Measurements from ENCODE around the gene LRRC8C.

LRRC8C gene

DNA sequence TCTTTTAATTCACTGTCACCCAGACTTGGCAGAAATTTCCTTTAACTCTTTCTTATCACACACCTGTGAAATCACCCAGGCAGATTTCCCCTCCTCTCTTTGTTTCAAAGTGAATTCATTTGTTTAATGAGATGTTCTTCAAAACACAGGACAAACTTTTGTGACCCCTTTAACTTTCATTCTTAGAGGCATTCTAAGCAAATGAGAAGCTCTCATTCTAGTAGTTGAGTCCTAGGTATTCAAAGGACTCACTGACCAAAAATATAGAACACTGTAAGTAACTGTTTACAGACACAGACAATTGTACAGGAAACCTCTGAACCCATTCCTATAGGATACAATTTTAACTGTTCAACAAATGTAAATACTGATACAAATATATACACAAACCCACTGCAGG is 16.9 kb downstream of the LRRC8C start:
- peaks cover 12% of the 10 kb centered on the region for H3K9me3 Mint-ChIP-seq
- H3K4me3 Mint-ChIP-seq, result peak overlapping the region; percentile 12
- peaks cover 59% of the 10 kb centered on the region for H3K4me1 Mint-ChIP-seq
- H3K27ac Mint-ChIP-seq (ENCODE audit: low read depth), result peak overlapping the region; percentile 84
- DNase-seq (ENCODE audit: low spot score in 2 of 2) (no peak), ATAC-seq (replicated peaks; ENCODE audit: extremely low read depth, poor library complexity, severe bottlenecking) (no peak)
- no peaks in the 10 kb centered on the region for H3K27me3 Mint-ChIP-seq
- H3K36me3 Mint-ChIP-seq (ENCODE audit: insufficient read depth), result peaks cover 7% of the 10 kb centered on the region

DNA sequence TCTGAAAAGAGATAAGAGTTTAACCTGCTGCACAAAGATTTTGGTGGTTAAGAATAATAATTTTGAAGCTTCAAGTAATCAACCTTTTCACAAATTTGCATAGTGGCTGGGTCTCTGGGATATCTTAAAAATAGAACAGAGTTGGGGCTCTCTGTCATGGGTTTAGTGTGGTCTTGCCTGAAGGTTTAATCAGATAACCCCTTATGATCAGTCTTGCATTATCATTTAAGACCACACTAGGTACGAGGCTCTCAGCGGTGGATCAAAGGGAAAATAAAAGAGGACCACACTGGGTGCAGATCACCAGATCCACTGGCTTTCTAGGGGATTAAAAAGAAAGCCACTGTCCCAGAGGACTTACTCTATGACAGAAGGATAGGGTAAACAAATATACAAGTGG is 19.5 kb downstream of the LRRC8C start:
- peaks cover 71% of the 10 kb centered on the region for H3K4me1 Mint-ChIP-seq
- no peak for DNase-seq (ENCODE audit: low spot score in 2 of 2)
- peaks cover 6% of the 10 kb centered on the region for H3K36me3 Mint-ChIP-seq (ENCODE audit: insufficient read depth)
- H3K27me3 Mint-ChIP-seq, result no peaks in the 10 kb centered on the region
- peak overlapping the region; percentile 6 for H3K4me3 Mint-ChIP-seq
- no peak for ATAC-seq (replicated peaks; ENCODE audit: extremely low read depth, poor library complexity, severe bottlenecking)
- no peaks in the 10 kb centered on the region for H3K9me3 Mint-ChIP-seq
- peak overlapping the region; percentile 96 for H3K27ac Mint-ChIP-seq (ENCODE audit: low read depth)

DNA sequence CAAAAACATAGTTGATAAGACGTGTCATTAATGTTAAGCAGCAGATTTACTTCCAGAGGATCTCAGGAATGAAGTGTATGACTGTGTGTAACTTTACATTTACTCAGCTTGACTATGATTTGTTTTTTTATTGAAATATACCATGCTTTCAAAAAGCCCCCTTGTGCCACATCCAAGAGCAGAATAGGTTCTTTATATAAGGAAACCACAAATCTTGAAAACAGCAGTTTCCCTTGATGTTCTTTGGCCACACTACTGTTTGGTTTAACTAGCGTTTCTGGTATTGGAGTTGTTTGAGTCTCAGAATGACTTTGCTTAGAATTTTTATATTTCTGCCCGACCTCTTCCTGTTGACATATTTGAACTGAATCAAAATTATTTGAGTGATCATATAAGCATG is 25.0 kb downstream of the LRRC8C start:
- Mint-ChIP-seq H3K36me3 (ENCODE audit: insufficient read depth) (peaks cover 12% of the 10 kb centered on the region), H3K9me3 (no peaks in the 10 kb centered on the region), H3K27me3 (no peaks in the 10 kb centered on the region), H3K27ac (ENCODE audit: low read depth) (peak overlapping the region; percentile 50), H3K4me3 (peak overlapping the region; percentile 49), H3K4me1 (peaks cover 76% of the 10 kb centered on the region)
- ATAC-seq (replicated peaks; ENCODE audit: extremely low read depth, poor library complexity, severe bottlenecking) (peak; percentile 88), DNase-seq (ENCODE audit: low spot score in 2 of 2) (peak in 1 of 2 donors; percentile 34)

DNA sequence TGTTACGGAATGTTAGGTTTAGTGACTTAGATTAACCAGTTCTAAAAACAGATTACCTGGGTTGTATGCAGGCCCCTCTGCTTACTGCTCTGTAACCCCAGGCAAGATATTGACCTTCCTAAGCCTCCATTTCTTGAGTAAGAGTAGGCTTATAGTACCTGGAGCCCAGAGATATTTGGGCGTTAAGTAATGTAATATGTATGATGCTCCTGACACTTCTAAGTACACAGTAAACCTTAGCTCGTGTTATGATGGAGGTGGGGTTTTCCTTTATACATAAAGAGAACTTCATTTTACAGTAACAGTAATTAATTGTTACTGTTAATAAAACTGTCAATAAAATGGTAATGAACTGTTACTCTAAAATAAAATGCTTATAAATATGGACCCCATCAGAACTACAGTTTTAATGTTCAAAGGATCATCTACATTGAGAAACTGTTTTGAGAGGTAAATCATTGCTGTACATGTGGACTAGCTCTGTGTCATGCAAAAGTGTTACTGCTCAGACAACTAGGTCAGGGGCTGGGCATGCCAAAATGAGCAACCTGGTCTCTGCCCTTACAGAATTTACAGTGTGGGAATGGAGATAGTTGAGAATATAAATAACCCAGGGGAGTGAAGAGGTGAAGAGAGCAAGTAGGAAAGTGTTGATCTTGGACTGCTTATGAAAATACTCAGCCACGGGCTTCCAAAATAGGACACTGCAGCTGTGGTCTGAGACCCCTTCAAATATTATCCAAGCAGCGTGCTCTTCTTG is 26.6 kb downstream of the LRRC8C start:
- Mint-ChIP-seq H3K27ac (ENCODE audit: low read depth) (peak overlapping the region; percentile 50), H3K36me3 (ENCODE audit: insufficient read depth) (peaks cover 15% of the 10 kb centered on the region)
- no peak for ATAC-seq (replicated peaks; ENCODE audit: extremely low read depth, poor library complexity, severe bottlenecking)

DNA sequence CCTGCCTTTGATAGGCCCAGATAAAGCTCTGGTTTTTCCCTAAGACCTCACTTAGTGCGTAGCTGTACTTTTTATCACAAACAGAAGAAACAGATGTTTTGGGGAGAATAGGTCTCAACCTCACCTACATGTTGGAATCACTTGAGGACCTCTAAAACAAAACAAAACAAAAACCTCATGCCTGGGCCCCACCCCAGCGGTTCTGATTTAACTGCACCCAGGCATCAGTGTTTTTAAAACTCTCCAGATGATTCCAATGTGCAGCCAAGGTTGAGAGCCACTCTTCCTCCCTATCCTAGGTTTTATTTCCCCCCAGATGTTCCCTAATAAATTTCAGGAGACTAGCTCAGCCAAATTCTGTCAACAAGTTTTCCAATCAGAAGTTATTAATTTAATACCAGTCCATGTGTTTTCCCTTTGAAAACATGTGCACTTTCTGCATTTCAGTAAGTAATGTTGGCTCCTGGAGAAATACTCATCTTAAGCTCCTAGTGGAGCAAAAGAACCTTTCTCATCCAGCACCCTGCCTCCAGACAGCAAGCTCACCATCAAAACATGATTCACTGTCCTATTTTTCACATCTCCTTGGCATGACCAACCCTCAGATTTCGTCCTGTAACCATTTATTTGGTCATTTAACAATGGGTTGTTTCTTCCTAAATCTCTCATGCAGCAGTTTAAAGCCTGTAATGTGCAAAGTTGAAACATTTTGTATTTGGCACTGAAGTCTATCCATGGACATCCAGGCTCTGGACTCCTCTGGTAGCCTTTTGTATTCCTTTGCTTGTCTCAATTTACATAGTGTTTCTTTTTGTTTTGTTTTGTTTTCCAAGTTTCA is 27.5 kb downstream of the LRRC8C start:
- ATAC-seq (replicated peaks; ENCODE audit: extremely low read depth, poor library complexity, severe bottlenecking), result no peak

More for the DNA sequence above, 26.6 kb downstream of the LRRC8C start:
- Mint-ChIP-seq H3K9me3 (no peaks in the 10 kb centered on the region), H3K4me3 (peak overlapping the region; percentile 43), H3K4me1 (peaks cover 71% of the 10 kb centered on the region), H3K27me3 (no peaks in the 10 kb centered on the region)
- DNase-seq (ENCODE audit: low spot score in 2 of 2), result no peak

DNA sequence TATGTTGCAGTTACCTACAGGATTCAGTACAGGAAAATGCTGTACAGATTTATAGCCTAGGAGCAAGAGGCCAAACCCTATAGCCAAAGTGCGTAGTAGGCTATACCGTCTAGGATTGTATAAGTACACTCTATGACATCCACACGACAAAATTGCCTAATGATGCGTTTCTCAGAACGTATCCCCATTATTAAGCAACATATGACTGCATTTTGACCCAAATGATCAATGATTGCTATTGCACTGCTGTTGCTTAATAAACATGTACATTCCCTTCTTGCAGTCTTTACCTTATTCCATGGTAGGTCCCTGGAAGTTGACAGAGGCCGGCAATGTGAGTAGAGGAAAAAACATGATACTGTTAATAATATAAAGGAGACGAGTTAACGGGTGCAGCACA is 33.0 kb downstream of the LRRC8C start:
- Mint-ChIP-seq H3K4me1 (peaks cover 77% of the 10 kb centered on the region), H3K27ac (ENCODE audit: low read depth) (peak overlapping the region; percentile 34), H3K9me3 (no peaks in the 10 kb centered on the region), H3K27me3 (no peaks in the 10 kb centered on the region), H3K4me3 (no peak overlapping the region), H3K36me3 (ENCODE audit: insufficient read depth) (peaks cover 20% of the 10 kb centered on the region)
- DNase-seq (ENCODE audit: low spot score in 2 of 2), result no peak
- no peak for ATAC-seq (replicated peaks; ENCODE audit: extremely low read depth, poor library complexity, severe bottlenecking)

More for the DNA sequence above, 27.5 kb downstream of the LRRC8C start:
- no peak for DNase-seq (ENCODE audit: low spot score in 2 of 2)
- peak overlapping the region; percentile 43 for H3K4me3 Mint-ChIP-seq
- H3K27me3 Mint-ChIP-seq, result no peaks in the 10 kb centered on the region
- peaks cover 15% of the 10 kb centered on the region for H3K36me3 Mint-ChIP-seq (ENCODE audit: insufficient read depth)
- peaks cover 69% of the 10 kb centered on the region for H3K4me1 Mint-ChIP-seq
- peak overlapping the region; percentile 50 for H3K27ac Mint-ChIP-seq (ENCODE audit: low read depth)
- no peaks in the 10 kb centered on the region for H3K9me3 Mint-ChIP-seq

DNA sequence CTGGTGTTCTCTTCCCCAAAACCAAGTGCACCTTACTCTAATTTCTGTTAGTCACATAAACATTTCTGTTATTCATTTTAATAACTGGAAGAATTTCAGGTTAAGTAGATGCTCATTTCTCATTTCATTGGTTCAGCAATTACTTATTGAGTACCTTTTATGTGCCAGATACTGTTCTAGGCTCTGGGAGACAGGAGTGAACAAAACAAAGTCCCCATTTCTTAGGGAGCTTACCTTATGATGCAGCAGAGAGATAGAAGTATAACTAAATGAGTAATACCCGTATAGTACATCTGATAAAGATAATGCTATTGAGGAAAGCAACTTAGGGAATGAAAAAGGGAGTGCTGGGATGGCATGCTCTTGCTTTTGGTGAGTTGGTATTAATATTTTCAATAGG is 33.7 kb downstream of the LRRC8C start:
- Mint-ChIP-seq H3K27ac (ENCODE audit: low read depth) (peak overlapping the region; percentile 34), H3K4me1 (peaks cover 77% of the 10 kb centered on the region), H3K27me3 (no peaks in the 10 kb centered on the region), H3K4me3 (peak overlapping the region; percentile 1), H3K9me3 (no peaks in the 10 kb centered on the region), H3K36me3 (ENCODE audit: insufficient read depth) (peaks cover 15% of the 10 kb centered on the region)
- ATAC-seq (replicated peaks; ENCODE audit: extremely low read depth, poor library complexity, severe bottlenecking), result no peak
- DNase-seq (ENCODE audit: low spot score in 2 of 2), result no peak

DNA sequence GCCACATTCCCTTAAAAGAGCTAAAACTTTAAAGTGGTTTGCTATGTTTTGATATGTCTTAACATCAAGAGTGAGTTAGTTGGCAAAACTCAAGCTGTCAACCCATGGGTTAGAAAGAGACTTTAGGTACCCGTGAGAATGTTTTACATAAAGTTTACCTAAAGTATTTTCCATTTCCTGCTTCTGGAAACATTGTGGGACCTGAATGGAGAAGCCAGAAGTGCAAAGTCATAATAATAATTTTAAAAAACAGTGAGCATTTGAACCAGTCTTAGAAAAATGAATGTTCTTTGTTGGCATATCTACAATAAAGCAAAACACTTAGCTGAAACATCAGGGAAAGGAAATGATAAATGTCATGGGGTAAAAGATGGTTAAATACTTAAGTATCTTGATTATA is 34.8 kb downstream of the LRRC8C start:
- ATAC-seq (replicated peaks; ENCODE audit: extremely low read depth, poor library complexity, severe bottlenecking) (no peak), DNase-seq (ENCODE audit: low spot score in 2 of 2) (no peak)
- Mint-ChIP-seq H3K4me1 (peaks cover 78% of the 10 kb centered on the region), H3K36me3 (ENCODE audit: insufficient read depth) (peaks cover 11% of the 10 kb centered on the region), H3K4me3 (peak overlapping the region; percentile 1), H3K9me3 (no peaks in the 10 kb centered on the region), H3K27me3 (no peaks in the 10 kb centered on the region), H3K27ac (ENCODE audit: low read depth) (peak overlapping the region; percentile 34)

DNA sequence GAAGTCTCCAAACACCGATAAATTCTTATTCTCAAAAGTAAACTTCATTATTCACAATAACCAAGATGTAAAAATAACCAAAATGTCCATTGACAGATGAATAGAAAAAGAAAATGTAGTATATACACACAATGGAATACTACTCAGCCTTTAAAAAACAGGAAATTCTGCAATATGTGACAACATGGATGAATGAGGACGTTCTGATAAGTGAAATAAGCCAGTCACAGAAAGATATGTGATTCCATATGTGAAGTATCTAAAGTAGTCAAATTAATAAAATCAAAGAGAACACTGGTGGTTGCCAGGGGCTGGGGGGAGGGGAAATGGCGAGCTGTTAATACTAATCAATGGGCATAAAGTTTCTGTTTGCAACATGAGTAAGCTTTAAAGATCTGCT is 36.0 kb downstream of the LRRC8C start:
- Mint-ChIP-seq H3K4me1 (peaks cover 87% of the 10 kb centered on the region), H3K9me3 (no peaks in the 10 kb centered on the region), H3K36me3 (ENCODE audit: insufficient read depth) (peaks cover 8% of the 10 kb centered on the region), H3K27ac (ENCODE audit: low read depth) (peak overlapping the region; percentile 80), H3K27me3 (no peaks in the 10 kb centered on the region), H3K4me3 (no peak overlapping the region)
- DNase-seq (ENCODE audit: low spot score in 2 of 2), result no peak
- ATAC-seq (replicated peaks; ENCODE audit: extremely low read depth, poor library complexity, severe bottlenecking), result no peak

DNA sequence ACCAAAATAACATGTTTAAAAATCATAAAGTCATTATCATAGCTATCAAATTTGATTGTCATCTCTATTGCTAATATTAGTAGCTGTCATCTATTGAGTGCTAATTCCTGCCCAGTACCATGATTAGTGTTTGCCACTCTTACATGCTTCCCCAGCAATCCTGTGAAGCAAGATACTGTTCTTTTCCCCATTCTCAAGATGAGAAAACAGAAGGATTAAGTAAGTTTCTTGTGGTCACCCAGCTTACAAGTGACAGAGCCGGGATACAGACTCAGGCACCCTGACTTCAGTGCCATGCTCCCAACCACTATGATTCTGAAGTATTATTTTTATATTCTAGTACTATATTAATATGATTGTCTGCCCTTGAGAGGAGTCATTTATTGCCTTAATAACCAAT is 36.5 kb downstream of the LRRC8C start:
- ATAC-seq (replicated peaks; ENCODE audit: extremely low read depth, poor library complexity, severe bottlenecking) (no peak), DNase-seq (ENCODE audit: low spot score in 2 of 2) (no peak)
- H3K4me3 Mint-ChIP-seq, result peak overlapping the region; percentile 33
- H3K4me1 Mint-ChIP-seq, result peaks cover 87% of the 10 kb centered on the region
- H3K27me3 Mint-ChIP-seq, result no peaks in the 10 kb centered on the region
- H3K27ac Mint-ChIP-seq (ENCODE audit: low read depth), result peak overlapping the region; percentile 80
- no peaks in the 10 kb centered on the region for H3K9me3 Mint-ChIP-seq
- peaks cover 8% of the 10 kb centered on the region for H3K36me3 Mint-ChIP-seq (ENCODE audit: insufficient read depth)

DNA sequence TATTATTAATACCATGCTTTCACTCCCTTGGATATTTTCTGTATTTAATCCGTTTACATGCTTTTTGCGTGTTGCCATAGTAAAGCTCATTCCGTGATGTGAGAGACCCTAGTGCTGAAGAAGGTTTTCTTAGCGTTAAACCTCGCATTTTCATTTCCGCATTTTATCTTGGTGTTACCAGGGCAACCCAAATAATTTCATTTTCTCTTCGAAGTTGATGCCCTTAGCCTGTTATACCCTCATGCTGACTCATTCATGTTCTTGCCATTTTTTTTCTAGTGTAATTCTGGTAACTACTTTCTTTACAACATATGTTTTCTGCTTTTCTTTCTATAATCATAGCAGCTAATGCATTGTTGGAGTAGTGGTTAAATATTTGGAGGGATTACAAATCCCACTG is 37.2 kb downstream of the LRRC8C start:
- H3K4me3 Mint-ChIP-seq, result peak overlapping the region; percentile 33
- ATAC-seq (replicated peaks; ENCODE audit: extremely low read depth, poor library complexity, severe bottlenecking) (peak; percentile 99), DNase-seq (ENCODE audit: low spot score in 2 of 2) (peak in 1 of 2 donors; percentile 45)
- H3K4me1 Mint-ChIP-seq, result peaks cover 87% of the 10 kb centered on the region
- H3K36me3 Mint-ChIP-seq (ENCODE audit: insufficient read depth), result peaks cover 8% of the 10 kb centered on the region
- peak overlapping the region; percentile 80 for H3K27ac Mint-ChIP-seq (ENCODE audit: low read depth)
- H3K27me3 Mint-ChIP-seq, result no peaks in the 10 kb centered on the region
- no peaks in the 10 kb centered on the region for H3K9me3 Mint-ChIP-seq

DNA sequence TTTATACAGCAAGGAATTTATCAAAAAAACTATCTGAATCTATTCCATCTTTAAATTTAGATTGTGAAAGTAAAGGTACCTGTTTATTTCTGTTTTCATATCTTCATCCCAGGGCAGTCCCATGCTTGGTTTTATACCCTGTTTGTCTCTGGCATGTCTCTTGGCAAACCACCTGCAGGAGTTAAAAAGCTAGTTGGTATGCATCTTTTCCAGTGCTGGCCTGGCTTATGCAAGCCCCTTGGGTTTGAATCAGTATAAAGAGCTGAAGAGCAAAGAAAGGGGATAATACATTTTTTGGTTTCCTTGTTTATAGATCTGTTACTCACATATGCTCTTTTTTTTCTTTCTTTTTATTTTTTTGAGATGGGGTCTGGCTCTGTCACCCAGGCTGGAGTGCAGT is 37.8 kb downstream of the LRRC8C start:
- DNase-seq (ENCODE audit: low spot score in 2 of 2), result no peak
- peak overlapping the region; percentile 80 for H3K27ac Mint-ChIP-seq (ENCODE audit: low read depth)
- H3K4me3 Mint-ChIP-seq, result peak overlapping the region; percentile 55
- peaks cover 8% of the 10 kb centered on the region for H3K36me3 Mint-ChIP-seq (ENCODE audit: insufficient read depth)
- H3K9me3 Mint-ChIP-seq, result no peaks in the 10 kb centered on the region
- no peaks in the 10 kb centered on the region for H3K27me3 Mint-ChIP-seq
- no peak for ATAC-seq (replicated peaks; ENCODE audit: extremely low read depth, poor library complexity, severe bottlenecking)
- H3K4me1 Mint-ChIP-seq, result peaks cover 91% of the 10 kb centered on the region
